Measurements from ENCODE around the gene ATG16L2. TPM values are rescaled to one million over a fixed set of nuclear protein-coding genes. Genes with fewer than 3 reads are reported as not detected.

ATG16L2 gene
- total and polyA plus RNA-seq, 9 of the 15 experiments (the other 6 are each of a cell fraction or from before 2014, with no cell fraction given), result 0.18 to 11.2 (median 6.2) TPM

- 0 out of 2 replicates have a peak, but pooled peaks cover 3% of the 10 kb centered on the region for H4K20me1 ChIP-seq (replicated peaks; ENCODE audit: control insufficient read depth, insufficient read depth, low read length)
- H3K9me3 ChIP-seq (replicated peaks; ENCODE audit: control insufficient read depth, insufficient read depth, low read depth, low read length), result no peaks in the 10 kb centered on the region
- no peaks in the 10 kb centered on the region for H3K79me2 ChIP-seq (ENCODE audit: control insufficient read depth, insufficient read depth, low read length)
- no TSS peak for BruUV-seq (replicated peaks)
- H3K36me3 ChIP-seq (ENCODE audit: control insufficient read depth, insufficient read depth, low read length), result peaks cover 10% of the 10 kb centered on the region; the same call in 1 of the 3 replicates
- intact Hi-C loops (cut with micrococcal nuclease) (loop anchor here (5.0 to 10.0 kb wide), 3 partner anchors 250 to 497 kb away; no protein-coding TSS in a partner anchor), in situ Hi-C loops (cut with MboI) (loop anchor here (5.0 kb wide), 1 partner anchor 342 kb away; no protein-coding TSS in a partner anchor)
- no peak for FAIRE-seq
- TF ChIP-seq ZNF124 (CRISPR knock-in tag; IDR thresholded peaks at IDR 0.05) (no peak), ZBED1 (IDR thresholded peaks at IDR 0.05) (no peak), ATF4 (CRISPR knock-in tag; IDR thresholded peaks at IDR 0.05) (0 out of 2 replicates have a peak, but pooled peaks have one; percentile 28), ASH1L (IDR thresholded peaks at IDR 0.05; ENCODE audit: borderline replicate concordance, low read depth, partially characterized antibody) (no peak), NR2F6 (CRISPR knock-in tag; IDR thresholded peaks at IDR 0.05) (no peak), CEBPB (tag; IDR thresholded peaks at IDR 0.05) (peak; percentile 41; the same call in 1 of the 2 replicates), ZNF639 (CRISPR knock-in tag; conservative IDR thresholded peaks at IDR 0.05 in 1 of 2, IDR thresholded peaks at IDR 0.05 in 1 of 2) (no peak), KLF6 (CRISPR knock-in tag; IDR thresholded peaks at IDR 0.05; ENCODE audit: borderline replicate concordance) (no peak), ATF3 (IDR thresholded peaks at IDR 0.05) (peak; percentile 71), ATF3 (CRISPR knock-in tag; conservative IDR thresholded peaks at IDR 0.05) (no peak), THAP12 (CRISPR knock-in tag; IDR thresholded peaks at IDR 0.05) (no peak), CEBPG (CRISPR knock-in tag; IDR thresholded peaks at IDR 0.05) (peak; percentile 76), CEBPG (tag; conservative IDR thresholded peaks at IDR 0.05 in 1 of 2, IDR thresholded peaks at IDR 0.05 in 1 of 2) (peak; percentile 43 to 55; a peak in 2 of 4 replicates), NFE2 (IDR thresholded peaks at IDR 0.05; ENCODE audit: low read depth) (no peak)
- H3K4me2 ChIP-seq (ENCODE audit: insufficient read depth, low read length), result no peak overlapping the region
- H3K27ac ChIP-seq (ENCODE audit: extremely low read depth, low read depth, low read length), result no peak overlapping the region
- no peak overlapping the region for H3K4me3 ChIP-seq
- WGBS (ENCODE audit: insufficient coverage, low coverage, missing lambda C conversion rate), result 82% methylated on average over 5 of the region's 5 CpGs
- peaks cover 0 to 5% of the 10 kb centered on the region in 2 experiments; a peak in 3 of 5 replicates for H3K4me1 ChIP-seq (replicated peaks in 1 of 2; ENCODE audit: control insufficient read depth in 2 of 2, insufficient read depth in 2 of 2, low read length in 2 of 2)
- no peak for DNase-seq (ENCODE audit: extremely low read depth in 1 of 4, low spot score in 3 of 4)
- peak overlapping the region in 1 of 2 experiments; percentile 39; a peak in 1 of 4 replicates for H3K9ac ChIP-seq (ENCODE audit: insufficient read depth in 1 of 2, low read depth in 2 of 2, low read length in 2 of 2)
- ATAC-seq, result no peak
- H3K27me3 ChIP-seq (ENCODE audit: control insufficient read depth in 2 of 2, insufficient read depth in 2 of 2, low read length in 2 of 2), result no peaks in the 10 kb centered on the region
- CTCF ChIA-PET (ENCODE audit: low intra/inter-chr PET ratio), result interaction anchor here (0.5 to 1.4 kb wide), 2 partner anchors 109 to 411 kb away, joined by 3 read pairs; no protein-coding TSS in a partner anchor
- POLR2A ChIA-PET, result interaction anchor here (0.6 to 1.0 kb wide), 3 partner anchors 9 to 312 kb away, joined by 3 read pairs; no protein-coding TSS in a partner anchor
- no peaks in the 10 kb centered on the region for H3K9me1 ChIP-seq (ENCODE audit: control insufficient read depth, insufficient read depth, low read length)
- no peak overlapping the region for H2AFZ ChIP-seq (ENCODE audit: low read depth, low read length)
Observed at GRCh38 chr11:72834905-72835304, 20.7 kb downstream of the ATG16L2 start.

All from K562 (cell line).